Activated naive CD8-positive, alpha-beta T cell treated with anti-CD3 and anti-CD28 coated beads, Interleukin-2, amount 50 U/mL, for 24 hours (primary cell): ENCODE measurements around the gene PNLIPRP2.

ENCODE experiments used
- ATAC-seq: fragments of 150-1000 bp; cut with Tn5 transposase; one replicate; pipeline ENCODE4 v1.10.0; 2021
- DNase-seq: peaks from one replicate; pipeline ENCODE4 v3.0.0; 2021
- H3K27ac Mint-ChIP-seq: one replicate; pipeline ENCODE4 v1.8.0; 2021; ENCODE audit warnings: mild to moderate bottlenecking, mixed read lengths
- H3K27me3 Mint-ChIP-seq: one replicate; pipeline ENCODE4 v1.8.0; 2021; ENCODE audit warnings: mixed read lengths
- H3K36me3 Mint-ChIP-seq: one replicate; pipeline ENCODE4 v1.8.0; 2021; ENCODE audit warnings: low read depth, mixed read lengths
- H3K4me1 Mint-ChIP-seq: one replicate; pipeline ENCODE4 v1.8.0; 2021; ENCODE audit warnings: mixed read lengths
- H3K4me3 Mint-ChIP-seq: one replicate; pipeline ENCODE4 v1.8.0; 2021; ENCODE audit warnings: mild to moderate bottlenecking, moderate library complexity, mixed read lengths
- H3K9me3 Mint-ChIP-seq: one replicate; pipeline ENCODE4 v1.8.0; 2021; ENCODE audit warnings: mixed read lengths

Gene PNLIPRP2

DNA sequence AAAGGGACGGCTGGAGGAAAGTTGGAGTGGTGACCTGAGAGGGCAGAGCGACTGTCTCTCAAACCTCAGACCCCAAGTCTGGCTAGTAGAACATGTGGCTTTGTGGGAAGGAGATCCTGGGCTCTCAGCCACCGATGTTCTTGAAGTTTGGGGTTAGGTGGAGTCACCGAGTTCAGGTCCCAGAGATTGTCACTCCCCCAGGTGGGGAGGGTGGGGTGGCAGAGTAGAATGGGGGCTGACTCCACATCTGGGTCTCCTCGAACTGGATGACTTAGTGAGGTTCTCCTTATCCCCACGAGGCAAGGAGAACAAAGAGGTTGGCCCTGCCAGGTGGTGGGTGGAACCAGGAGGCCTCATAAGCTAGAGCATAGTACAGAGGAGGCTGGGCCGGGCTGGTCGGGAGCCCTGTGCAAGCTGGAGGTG lies 14.7 kb upstream of the PNLIPRP2 start:
- Mint-ChIP-seq H3K27me3 (peaks cover 14% of the 10 kb centered on the region), H3K27ac (no peak overlapping the region), H3K36me3 (no peaks in the 10 kb centered on the region), H3K4me3 (no peak overlapping the region), H3K9me3 (no peaks in the 10 kb centered on the region), H3K4me1 (no peaks in the 10 kb centered on the region)
- no peak for DNase-seq
- no peak for ATAC-seq

DNA sequence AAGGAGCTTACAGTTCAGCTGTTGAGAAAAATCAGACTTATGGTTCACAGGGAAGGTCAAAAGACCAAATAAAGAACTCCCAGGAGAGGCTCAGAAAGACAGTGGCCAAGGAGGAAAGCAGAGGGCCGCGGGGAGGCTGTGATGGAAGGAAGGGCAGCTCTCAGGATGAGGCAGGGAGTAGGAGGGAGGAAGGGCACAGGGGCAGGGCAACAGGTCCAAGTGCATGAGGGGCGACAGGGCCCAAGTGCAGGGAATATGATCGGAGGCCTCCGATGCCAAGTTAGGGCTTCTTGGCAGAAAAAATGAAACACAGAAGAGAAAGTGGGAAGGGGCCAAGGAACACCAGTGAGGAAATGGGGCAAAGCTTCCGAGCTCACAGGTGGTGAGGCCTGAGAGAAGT lies 13.4 kb upstream of the PNLIPRP2 start:
- no peaks in the 10 kb centered on the region for H3K9me3 Mint-ChIP-seq
- H3K27ac Mint-ChIP-seq = no peak overlapping the region
- DNase-seq (no peak), ATAC-seq (no peak)
- H3K27me3 Mint-ChIP-seq = peaks cover 14% of the 10 kb centered on the region
- no peak overlapping the region for H3K4me3 Mint-ChIP-seq
- no peaks in the 10 kb centered on the region for H3K36me3 Mint-ChIP-seq
- no peaks in the 10 kb centered on the region for H3K4me1 Mint-ChIP-seq

DNA sequence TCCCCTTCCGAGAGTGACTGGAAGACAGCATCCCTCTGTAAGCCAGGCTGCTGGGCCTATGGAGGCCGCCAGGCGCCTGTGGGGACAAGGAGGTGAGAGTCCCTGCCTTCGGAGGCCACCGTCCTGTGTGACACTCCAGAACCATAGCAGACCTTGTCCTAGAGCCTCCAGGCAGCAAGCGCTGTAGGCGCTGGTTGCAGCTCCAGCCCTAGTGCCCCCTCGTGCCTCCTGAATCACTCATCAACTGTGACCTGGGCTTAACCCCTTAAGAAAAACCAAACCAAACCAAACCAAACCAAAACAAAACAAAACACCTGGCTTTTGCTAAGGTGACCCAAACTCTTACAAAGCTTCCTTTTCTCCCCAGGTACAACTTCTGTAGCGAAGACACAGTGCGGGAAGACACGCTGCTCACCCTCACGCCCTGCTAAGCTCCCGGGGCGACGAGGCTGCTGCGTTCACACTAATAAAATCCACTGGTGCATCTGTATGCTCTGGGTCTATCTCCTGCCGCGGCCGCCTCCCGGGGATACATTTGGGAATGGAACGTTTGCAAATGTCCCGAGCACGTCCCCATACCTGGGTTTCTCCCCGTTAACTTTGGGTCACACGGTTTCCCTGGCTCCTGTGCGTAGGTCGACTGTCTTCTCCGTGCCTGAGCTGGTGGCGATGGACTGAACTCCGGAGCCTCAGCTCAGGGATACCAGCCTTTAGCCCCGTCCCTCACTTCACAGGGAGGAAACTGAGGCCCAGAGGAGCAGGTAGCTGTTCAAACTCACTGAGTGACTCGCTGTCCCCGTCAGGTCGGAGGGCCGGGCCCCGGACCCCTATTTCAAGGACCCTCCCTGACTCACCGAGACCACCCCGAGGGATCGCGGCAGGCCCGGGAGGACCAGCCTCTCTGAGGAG lies 11.8 kb upstream of the PNLIPRP2 start:
- Mint-ChIP-seq H3K36me3 (no peaks in the 10 kb centered on the region), H3K4me3 (no peak overlapping the region), H3K9me3 (no peaks in the 10 kb centered on the region), H3K27ac (no peak overlapping the region), H3K27me3 (peaks cover 14% of the 10 kb centered on the region), H3K4me1 (no peaks in the 10 kb centered on the region)
- DNase-seq (no peak), ATAC-seq (no peak)

DNA sequence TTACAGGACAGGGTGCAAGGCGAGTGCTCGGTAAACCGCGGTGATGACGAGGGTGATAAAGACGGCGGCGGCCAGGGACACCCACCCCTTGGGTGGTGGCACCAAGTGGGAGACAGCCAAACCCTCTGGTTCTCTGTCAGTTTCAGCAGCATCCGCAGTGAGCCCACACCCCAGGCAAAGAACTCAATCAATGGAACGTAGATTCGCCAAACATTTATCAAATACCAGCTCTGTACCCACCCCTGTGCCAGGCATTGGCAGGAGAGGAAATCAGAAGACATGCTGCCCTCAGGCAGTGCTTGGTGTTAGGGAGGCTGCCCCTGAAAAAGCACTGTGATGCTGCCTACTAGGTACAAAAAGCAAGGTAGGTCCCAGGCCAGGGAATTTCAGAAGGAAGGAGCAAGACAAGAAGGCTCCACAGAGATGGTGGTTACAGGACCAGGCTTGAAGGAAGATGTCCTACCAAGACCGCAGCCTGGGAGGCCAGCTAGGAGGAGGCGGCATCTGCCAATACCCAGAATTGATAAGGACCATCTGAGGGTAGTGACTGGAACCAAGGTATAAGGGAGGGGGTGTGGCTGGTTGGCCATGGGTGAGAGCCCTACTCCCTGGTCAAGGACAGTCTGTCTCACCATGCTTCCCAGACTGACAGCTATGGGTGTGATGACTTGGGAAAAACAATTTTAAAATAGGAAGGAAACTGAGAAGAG lies 10.2 kb upstream of the PNLIPRP2 start:
- H3K9me3 Mint-ChIP-seq = no peaks in the 10 kb centered on the region
- H3K36me3 Mint-ChIP-seq = no peaks in the 10 kb centered on the region
- peaks cover 14% of the 10 kb centered on the region for H3K27me3 Mint-ChIP-seq
- H3K4me3 Mint-ChIP-seq = no peak overlapping the region
- no peak for ATAC-seq
- no peaks in the 10 kb centered on the region for H3K4me1 Mint-ChIP-seq
- no peak overlapping the region for H3K27ac Mint-ChIP-seq
- DNase-seq = no peak

DNA sequence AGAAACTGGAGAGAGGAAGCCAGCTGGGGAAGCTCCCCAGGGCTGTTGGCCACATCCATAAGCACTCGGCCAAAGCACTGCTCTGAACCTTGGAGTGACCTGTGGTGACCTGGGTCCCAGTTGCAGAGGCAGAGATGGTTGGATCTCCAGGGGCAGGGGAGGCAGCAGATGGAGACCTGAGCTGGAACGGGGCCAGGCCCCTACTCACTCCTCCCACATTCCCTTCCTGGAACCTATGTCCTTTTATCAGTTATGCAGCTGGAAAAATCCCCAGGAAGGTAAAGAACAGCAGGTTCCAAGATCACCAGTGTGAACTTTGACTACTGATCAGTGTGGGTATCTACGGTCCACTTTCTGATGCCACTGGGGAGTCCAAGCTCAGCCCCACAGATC lies 9.6 kb upstream of the PNLIPRP2 start:
- H3K4me1 Mint-ChIP-seq = no peaks in the 10 kb centered on the region
- no peaks in the 10 kb centered on the region for H3K9me3 Mint-ChIP-seq
- no peaks in the 10 kb centered on the region for H3K36me3 Mint-ChIP-seq
- no peak overlapping the region for H3K4me3 Mint-ChIP-seq
- ATAC-seq (no peak), DNase-seq (no peak)
- H3K27me3 Mint-ChIP-seq = peaks cover 14% of the 10 kb centered on the region
- H3K27ac Mint-ChIP-seq = no peak overlapping the region

DNA sequence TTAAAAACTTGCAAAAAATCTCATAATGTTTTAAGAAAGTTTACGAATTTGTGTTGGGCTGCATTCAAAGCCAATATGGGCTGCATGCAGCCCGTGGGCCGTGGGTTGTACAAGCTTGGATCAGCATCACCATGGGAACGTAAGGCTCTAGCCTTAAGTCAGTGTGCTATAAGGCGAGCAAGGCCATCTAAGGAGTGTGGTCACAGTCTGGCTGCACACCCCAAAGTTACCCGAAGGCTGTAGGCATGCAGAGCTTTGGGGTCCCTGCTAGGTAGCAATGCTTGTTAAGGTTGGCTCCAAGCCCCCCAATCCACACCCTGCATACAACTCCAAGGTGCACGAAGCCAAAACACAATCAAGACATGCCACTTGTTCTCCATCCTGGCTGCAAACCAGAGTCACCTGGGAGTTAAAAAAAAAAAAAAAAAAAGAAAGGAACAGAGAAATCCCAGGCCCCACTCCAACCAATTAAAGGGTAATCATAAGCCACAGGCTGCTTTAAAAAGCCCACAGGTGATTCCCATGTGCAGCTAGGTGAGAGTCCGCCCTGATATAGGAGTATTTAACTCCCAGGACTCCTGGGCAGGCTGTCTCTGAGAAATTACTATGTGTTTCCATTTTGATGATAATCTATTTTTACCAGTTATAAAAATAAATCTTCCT lies 8.5 kb upstream of the PNLIPRP2 start:
- no peaks in the 10 kb centered on the region for H3K36me3 Mint-ChIP-seq
- H3K9me3 Mint-ChIP-seq = no peaks in the 10 kb centered on the region
- H3K27ac Mint-ChIP-seq = no peak overlapping the region
- H3K4me3 Mint-ChIP-seq = no peak overlapping the region
- peaks cover 10% of the 10 kb centered on the region for H3K27me3 Mint-ChIP-seq
- DNase-seq (no peak), ATAC-seq (no peak)
- no peaks in the 10 kb centered on the region for H3K4me1 Mint-ChIP-seq

DNA sequence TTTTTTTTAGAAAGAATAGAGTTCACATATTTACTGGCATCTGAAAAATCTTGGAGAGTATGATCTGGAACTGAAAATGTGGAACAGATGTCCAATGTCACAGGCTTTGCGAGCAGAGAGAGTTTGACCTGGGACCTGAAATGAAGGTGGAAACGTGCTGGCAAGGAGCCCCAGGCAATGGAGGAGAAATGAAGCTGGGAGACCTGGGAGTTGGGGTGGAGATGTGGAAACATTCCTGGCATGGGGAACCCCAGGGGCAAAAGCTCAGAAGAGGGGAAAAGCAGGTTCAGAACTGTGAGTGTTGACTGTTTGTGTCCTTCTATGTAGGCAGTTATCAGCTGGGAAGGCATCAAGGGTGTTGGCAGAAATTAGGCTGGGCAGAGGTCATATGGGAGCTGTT lies 7.3 kb upstream of the PNLIPRP2 start:
- Mint-ChIP-seq H3K36me3 (no peaks in the 10 kb centered on the region), H3K9me3 (no peaks in the 10 kb centered on the region), H3K27ac (no peak overlapping the region), H3K4me1 (no peaks in the 10 kb centered on the region), H3K4me3 (no peak overlapping the region), H3K27me3 (peaks cover 7% of the 10 kb centered on the region)
- no peak for ATAC-seq
- no peak for DNase-seq

DNA sequence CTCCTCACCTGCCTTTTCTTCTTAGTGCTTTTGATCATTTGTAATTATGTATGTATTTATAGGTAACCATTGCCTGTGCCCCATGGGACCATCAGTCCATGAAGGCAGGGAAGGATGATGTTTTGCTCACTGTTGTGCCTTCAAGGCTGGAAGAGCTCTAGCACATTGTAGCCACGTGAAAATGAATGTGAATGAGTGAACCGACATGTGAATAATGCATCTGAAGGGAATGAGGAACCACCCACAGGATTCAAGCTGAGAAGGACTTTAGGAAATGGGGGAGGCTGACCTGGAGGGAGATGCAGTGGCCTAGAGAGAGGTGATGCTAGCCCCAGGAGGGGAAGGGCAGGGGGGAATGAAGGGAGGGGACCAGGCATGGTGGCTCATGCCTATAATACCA lies 6.0 kb upstream of the PNLIPRP2 start:
- no peak for DNase-seq
- no peak for ATAC-seq
- Mint-ChIP-seq H3K4me1 (no peaks in the 10 kb centered on the region), H3K9me3 (peaks cover 4% of the 10 kb centered on the region), H3K4me3 (no peak overlapping the region), H3K27ac (no peak overlapping the region), H3K27me3 (peaks cover 7% of the 10 kb centered on the region), H3K36me3 (no peaks in the 10 kb centered on the region)

DNA sequence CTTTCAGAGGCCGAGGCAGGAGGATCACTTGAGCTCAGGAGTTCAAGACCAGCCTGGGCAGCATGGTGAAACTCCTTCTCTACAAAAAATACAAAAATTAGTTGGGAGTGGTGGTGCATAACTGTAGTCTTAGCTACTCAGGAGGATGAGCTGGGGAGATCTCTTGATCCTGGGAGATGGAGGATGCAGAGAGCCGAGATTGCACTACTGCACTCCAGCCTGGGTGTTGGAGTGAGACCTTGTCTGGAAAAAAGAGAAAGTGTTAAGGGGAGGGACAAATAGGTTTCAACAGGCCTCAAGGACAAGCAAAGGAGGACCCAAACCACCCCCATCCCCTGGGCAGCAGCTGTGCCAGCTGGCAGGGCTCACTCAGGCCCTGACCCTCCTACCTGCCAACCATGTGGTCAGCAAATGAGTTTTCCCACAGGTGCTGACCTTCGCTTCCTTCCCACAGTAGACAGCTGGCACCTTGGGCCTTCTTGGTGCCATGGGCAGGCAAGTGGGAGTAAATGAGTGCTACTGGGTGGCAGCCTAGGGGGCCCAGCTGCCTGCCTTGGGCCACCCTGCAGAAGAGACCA lies 5.5 kb upstream of the PNLIPRP2 start:
- Mint-ChIP-seq H3K27ac (no peak overlapping the region), H3K36me3 (no peaks in the 10 kb centered on the region)

DNA sequence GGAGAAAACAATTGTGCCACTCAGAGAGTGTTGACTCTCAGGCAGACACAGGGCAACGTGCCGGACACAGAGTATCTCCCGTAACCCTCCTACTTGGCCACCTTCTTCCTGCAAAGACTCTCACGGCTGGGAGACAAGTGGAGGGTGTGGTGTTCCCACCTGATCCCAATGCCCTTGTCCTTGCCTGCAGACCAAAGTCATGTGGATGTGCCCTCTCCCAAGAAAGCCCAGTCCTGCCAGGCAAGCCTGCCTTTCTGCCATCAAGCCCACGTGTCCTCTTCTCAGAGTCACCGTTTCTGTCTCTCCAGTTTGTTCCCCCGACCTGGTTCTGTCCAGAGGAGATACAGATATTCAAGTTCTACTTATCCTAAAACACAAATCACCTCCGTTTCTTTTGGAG lies 723 bp downstream of the PNLIPRP2 start:
- Mint-ChIP-seq H3K36me3 (no peaks in the 10 kb centered on the region), H3K27ac (no peak overlapping the region), H3K27me3 (peaks cover 17% of the 10 kb centered on the region), H3K9me3 (peaks cover 4% of the 10 kb centered on the region), H3K4me1 (no peaks in the 10 kb centered on the region), H3K4me3 (no peak overlapping the region)
- no peak for ATAC-seq
- no peak for DNase-seq

More for the DNA sequence above, 5.5 kb upstream of the PNLIPRP2 start:
- no peak for DNase-seq
- Mint-ChIP-seq H3K4me1 (no peaks in the 10 kb centered on the region), H3K9me3 (peaks cover 4% of the 10 kb centered on the region), H3K27me3 (peaks cover 4% of the 10 kb centered on the region), H3K4me3 (no peak overlapping the region)
- ATAC-seq = no peak

DNA sequence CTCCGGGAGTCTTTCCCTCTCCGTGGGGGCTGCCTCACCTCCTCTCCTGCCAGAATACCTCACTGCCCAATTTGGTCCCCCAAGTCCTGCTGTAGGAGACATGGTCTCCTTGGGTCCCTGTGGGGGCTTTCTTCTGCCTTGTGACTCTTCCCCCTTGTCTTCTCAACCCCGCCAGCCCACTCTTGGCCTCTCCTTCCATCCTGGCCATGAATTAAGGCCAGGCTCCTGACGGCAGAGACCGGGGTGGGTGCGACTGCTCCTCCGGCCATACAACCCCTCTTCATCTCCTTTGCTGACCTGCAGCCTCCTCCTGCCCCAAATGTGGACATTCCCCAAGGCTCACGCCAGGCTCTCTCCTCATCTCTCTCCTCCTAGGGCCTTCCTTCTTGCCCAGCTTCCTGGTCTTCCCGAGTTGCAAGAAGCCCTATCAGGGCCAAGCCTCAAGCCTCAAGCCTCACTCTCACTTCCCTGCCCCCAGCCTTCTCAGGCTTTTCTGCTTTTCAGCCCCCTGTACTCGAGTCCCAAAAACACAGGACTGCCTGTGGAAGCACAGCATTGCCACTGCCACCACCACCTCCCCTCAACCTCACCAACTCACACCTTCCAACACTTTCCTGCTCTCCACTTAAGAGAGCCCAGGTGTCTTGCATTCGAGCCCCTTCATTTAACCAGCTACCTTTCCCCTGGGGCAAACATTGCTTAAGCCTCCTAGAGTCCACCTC lies 1.3 kb downstream of the PNLIPRP2 start:
- Mint-ChIP-seq H3K36me3 (no peaks in the 10 kb centered on the region), H3K4me3 (no peak overlapping the region), H3K27ac (no peak overlapping the region), H3K9me3 (peaks cover 4% of the 10 kb centered on the region), H3K4me1 (no peaks in the 10 kb centered on the region), H3K27me3 (peaks cover 20% of the 10 kb centered on the region)
- no peak for ATAC-seq
- DNase-seq = no peak

DNA sequence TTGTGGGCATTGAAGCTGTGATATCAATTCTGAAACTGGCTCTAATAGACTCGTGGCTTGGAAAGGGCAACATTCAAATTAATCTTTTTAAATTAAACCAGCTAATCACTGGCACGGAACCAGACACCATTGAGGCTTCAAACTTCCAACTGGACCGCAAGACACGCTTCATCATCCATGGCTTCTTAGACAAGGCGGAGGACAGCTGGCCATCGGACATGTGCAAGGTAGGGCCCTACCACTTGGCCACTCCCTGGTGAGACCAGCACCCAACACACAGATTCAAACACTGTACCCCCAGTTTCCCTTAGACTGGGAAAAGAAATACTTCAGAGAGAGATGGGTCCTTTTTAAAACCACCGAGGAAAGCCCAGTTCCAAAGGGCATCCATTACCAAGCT lies 5.1 kb downstream of the PNLIPRP2 start:
- ATAC-seq = no peak
- DNase-seq = no peak
- Mint-ChIP-seq H3K27me3 (peaks cover 25% of the 10 kb centered on the region), H3K27ac (no peak overlapping the region), H3K36me3 (no peaks in the 10 kb centered on the region), H3K4me3 (no peak overlapping the region), H3K4me1 (no peaks in the 10 kb centered on the region), H3K9me3 (no peaks in the 10 kb centered on the region)

DNA sequence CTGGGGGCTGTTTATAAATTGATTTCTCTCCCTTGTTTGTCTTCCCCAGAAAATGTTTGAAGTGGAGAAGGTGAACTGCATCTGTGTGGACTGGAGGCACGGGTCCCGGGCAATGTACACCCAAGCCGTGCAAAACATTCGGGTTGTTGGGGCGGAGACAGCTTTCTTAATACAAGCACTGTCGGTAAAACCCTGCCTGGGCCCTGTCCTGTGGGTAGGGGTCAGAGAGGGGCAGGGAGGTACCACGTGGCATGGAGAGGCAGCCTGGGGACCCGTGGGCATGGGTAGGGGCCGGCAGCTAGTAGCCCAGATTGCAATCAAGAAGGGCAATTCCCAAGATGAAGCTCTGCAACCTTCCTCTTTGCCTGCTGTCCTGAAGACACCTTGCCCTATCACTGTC lies 6.1 kb downstream of the PNLIPRP2 start:
- H3K27me3 Mint-ChIP-seq = peaks cover 25% of the 10 kb centered on the region
- DNase-seq (no peak), ATAC-seq (no peak)
- H3K36me3 Mint-ChIP-seq = no peaks in the 10 kb centered on the region
- H3K27ac Mint-ChIP-seq = no peak overlapping the region
- no peak overlapping the region for H3K4me3 Mint-ChIP-seq
- no peaks in the 10 kb centered on the region for H3K9me3 Mint-ChIP-seq
- H3K4me1 Mint-ChIP-seq = no peaks in the 10 kb centered on the region

DNA sequence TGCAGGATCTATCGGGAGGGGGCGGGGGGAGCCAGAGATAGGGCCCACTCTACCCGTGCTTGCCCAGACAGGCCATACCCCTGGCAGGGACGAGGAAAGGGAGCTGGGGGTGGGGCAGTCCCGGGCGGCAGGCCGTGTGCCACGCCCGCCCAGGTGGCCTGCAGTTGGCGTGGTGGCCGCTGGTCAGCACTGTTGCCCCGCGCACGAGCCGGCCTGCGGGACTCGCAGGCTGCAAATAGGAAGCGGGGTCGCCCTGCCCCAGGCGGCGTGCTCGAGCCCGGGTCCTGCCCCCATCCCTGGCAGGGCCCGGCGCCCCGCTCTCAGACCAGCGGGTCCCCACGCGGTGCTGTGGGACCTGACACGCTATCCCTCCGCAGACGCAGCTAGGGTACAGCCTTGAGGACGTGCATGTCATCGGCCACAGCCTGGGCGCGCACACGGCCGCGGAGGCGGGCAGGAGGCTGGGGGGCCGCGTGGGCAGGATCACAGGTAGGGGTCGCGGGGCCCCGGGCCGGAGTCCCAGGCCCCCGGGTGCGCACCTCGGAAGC lies 6.7 kb downstream of the PNLIPRP2 start:
- Mint-ChIP-seq H3K36me3 (no peaks in the 10 kb centered on the region), H3K4me3 (no peak overlapping the region), H3K9me3 (no peaks in the 10 kb centered on the region), H3K4me1 (no peaks in the 10 kb centered on the region), H3K27me3 (peaks cover 20% of the 10 kb centered on the region), H3K27ac (no peak overlapping the region)
- ATAC-seq (no peak), DNase-seq (no peak)
